A549 treated with GW870086 at 1 μM for 4 hours (cell line): ENCODE measurements around the gene CENATAC. TPM values are rescaled to one million over a fixed set of nuclear protein-coding genes. Genes with fewer than 3 reads are reported as not detected.

Experiments
- total RNA-seq: library from RNA; stranded (reverse); fragments of 200-300 nt; extraction: Qiagen RNA extraction; gene quantifications from 5 replicates; pipeline ENCODE4 v1.2.3, GENCODE V29; 2022; ENCODE audit warnings: low read depth

Gene CENATAC, protein sequence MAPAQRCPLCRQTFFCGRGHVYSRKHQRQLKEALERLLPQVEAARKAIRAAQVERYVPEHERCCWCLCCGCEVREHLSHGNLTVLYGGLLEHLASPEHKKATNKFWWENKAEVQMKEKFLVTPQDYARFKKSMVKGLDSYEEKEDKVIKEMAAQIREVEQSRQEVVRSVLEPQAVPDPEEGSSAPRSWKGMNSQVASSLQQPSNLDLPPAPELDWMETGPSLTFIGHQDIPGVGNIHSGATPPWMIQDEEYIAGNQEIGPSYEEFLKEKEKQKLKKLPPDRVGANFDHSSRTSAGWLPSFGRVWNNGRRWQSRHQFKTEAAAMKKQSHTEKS
- 10.7 to 16.4 TPM (median 12.1 TPM) in 5 replicates for total RNA-seq

DNA sequence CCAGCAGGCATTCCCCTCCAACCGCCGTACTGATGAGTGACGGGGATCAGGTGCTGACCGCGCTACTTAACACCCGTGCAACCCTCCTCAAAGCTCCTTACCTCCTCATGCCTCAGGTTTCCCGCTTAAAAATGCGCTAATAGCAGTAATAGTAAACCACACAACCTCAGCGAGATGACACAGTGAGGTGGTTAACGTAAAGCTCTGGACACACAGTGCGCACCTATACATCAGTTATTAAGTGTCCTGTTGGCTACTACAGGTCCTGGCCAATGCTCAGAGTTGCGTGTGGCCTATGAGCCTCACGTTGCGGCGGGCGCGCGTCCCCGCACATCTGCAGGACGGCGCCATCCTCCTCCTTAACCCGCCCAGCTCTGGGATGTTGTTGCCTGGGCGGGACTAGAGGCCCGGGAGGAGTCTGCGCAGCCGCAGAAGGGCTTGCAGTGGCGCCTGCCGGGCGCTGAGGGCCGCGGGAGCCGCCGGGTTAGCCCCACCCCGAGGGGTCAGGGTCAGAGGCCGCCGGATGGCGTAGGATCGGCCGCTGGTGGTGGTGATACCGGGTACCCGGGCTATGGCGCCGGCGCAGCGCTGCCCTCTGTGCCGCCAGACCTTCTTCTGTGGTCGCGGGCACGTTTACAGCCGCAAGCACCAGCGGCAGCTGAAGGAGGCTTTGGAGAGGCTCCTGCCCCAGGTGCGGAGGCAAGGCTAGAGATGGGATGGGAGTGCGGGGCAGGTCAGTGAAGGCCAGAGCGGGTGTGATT is at the start of gene CENATAC:
TSS of gene CENATAC (plus strand) at position 512 of the 761 bp plus-strand sequence. CDS start at position 572, 60 bp downstream.

GRCh38 chr11:118956094-118956846 is 41.7 kb upstream of the CENATAC start, which contains the start of gene UPK2:
TSS of gene UPK2 (plus strand) at chr11:118956298. CDS start at chr11:118956351, 53 bp downstream.

DNA sequence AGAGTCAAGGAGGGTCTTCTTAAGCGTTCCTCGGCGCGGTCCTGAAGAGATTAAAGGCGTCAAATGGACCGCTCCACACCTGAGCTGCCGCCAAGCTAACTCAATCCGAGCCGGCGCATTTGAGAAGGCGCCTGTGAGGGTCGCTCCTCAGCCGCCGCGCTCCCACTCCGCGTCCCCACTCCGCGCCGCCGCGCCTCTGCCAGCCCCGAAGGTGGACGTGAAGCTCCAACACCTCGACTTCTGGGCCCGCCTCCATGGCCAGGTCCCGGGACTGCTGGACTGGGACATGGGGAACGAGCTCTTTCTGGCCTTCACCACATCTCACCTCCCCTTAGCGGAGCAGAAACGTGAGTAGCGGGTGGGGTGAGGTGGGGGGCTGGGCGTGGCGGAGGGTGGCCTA is 26.3 kb upstream of the CENATAC start, which contains the start of gene FOXR1:
TSS of gene FOXR1 (plus strand) at position 116 of the 400 bp plus-strand sequence. CDS start at position 287, 171 bp downstream.

DNA sequence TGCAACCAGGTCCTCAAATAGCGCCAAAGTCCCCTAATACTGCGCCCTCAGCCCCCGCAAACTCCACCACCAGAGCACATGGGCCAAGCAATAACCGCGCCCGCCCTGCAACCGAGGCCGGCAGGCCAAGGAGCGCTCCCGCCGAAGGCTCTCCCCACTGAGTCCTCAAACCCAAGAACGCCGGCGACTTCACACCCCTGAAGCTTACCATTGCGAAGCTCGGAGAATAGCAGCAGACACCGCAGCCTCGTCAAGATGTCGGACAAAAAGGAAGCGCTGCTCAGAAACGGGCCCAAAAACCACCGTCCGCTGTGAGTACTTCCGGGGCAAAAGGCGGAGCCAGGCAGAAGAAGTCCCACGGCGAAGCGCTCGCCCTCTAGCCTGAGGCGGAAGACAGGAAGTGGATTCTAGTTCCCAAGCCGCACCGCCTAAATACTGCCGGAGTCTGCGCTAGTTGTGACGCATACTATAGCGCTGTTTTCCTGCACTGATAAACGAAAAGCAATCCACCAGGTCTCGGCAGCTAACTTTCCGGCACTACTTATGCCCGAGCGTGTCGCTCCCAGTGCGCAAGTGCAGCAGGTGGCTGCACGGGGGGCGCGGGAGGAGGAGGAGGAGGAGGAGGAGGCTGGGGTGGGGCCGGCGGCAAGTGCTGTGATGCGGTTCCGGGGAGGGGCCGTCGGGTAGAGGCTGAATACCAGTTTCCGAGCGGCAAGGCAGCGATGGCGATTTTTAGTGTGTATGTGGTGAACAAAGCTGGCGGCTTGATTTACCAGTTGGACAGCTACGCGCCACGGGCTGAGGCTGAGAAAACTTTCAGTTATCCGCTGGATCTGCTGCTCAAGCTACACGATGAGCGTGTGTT is 20.4 kb downstream of the CENATAC start, which contains the start of the genes RPS25 and TRAPPC4:
TSS of gene RPS25 (minus strand) at position 270 of the 865 bp plus-strand sequence. CDS start at position 211, 59 bp downstream.
TSS of gene TRAPPC4 (plus strand) at position 693 of the 865 bp plus-strand sequence. CDS start at position 723, 30 bp downstream.

GRCh38 chr11:119030329-119031047 is 32.5 kb downstream of the CENATAC start, which contains the start of gene SLC37A4:
TSS of gene SLC37A4 (minus strand) at chr11:119030877.

GRCh38 chr11:119057000-119057769 is 59.2 kb downstream of the CENATAC start, which contains the start of gene HYOU1:
TSS of gene HYOU1 (minus strand) at chr11:119057205. CDS start at chr11:119056160, 1,045 bp downstream.

Other genes starting within 250 kb of the CENATAC start
- gene DDX6, start 207.0 kb upstream of the CENATAC start, total RNA-seq, result 19.0 to 31.5 TPM (median 24.5 TPM) in 5 replicates
- 0.06 to 0.26 TPM (median 0.14 TPM) in 5 replicates for gene CXCR5, start 114.2 kb upstream of the CENATAC start, total RNA-seq
- gene BCL9L, start 72.2 kb upstream of the CENATAC start, total RNA-seq, result 126 to 208 TPM (median 188 TPM) in 5 replicates
- gene UPK2, start 41.8 kb upstream of the CENATAC start, total RNA-seq, result 0.41 to 1.1 TPM (median 0.70 TPM) in 5 replicates
- gene FOXR1, start 26.4 kb upstream of the CENATAC start, total RNA-seq, result not detected in 5 replicates
- gene RPS25, start 20.2 kb downstream of the CENATAC start, total RNA-seq, result 809 to 1,089 TPM (median 832 TPM) in 5 replicates
- 57.3 to 62.5 TPM (median 60.8 TPM) in 5 replicates for gene TRAPPC4, start 20.6 kb downstream of the CENATAC start, total RNA-seq
- 10.4 to 12.9 TPM (median 12.2 TPM) in 5 replicates for gene SLC37A4, start 32.7 kb downstream of the CENATAC start, total RNA-seq
- gene HYOU1, start 59.1 kb downstream of the CENATAC start, total RNA-seq, result 40.5 to 46.9 TPM (median 45.4 TPM) in 5 replicates
- 11.2 to 13.2 TPM (median 11.8 TPM) in 5 replicates for gene VPS11, start 69.7 kb downstream of the CENATAC start, total RNA-seq
- 46.9 to 53.3 TPM (median 50.0 TPM) in 5 replicates for gene HMBS, start 86.7 kb downstream of the CENATAC start, total RNA-seq
- 34.8 to 40.4 TPM (median 38.9 TPM) in 5 replicates for gene DPAGT1, start 103.7 kb downstream of the CENATAC start, total RNA-seq
- 3.1 to 5.6 TPM (median 5.4 TPM) in 5 replicates for gene C2CD2L, start 109.2 kb downstream of the CENATAC start, total RNA-seq
- gene HINFP, start 123.4 kb downstream of the CENATAC start, total RNA-seq, result 8.1 to 11.2 TPM (median 10.1 TPM) in 5 replicates
- gene ABCG4, start 150.9 kb downstream of the CENATAC start, total RNA-seq, result 0.24 to 0.37 TPM (median 0.30 TPM) in 5 replicates
- gene NLRX1, start 170.6 kb downstream of the CENATAC start, total RNA-seq, result 9.2 to 11.5 TPM (median 10.2 TPM) in 5 replicates
- 0.08 to 0.34 TPM (median 0.30 TPM) in 3 of 5 replicates, not detected in the others for gene NHERF4, start 187.3 kb downstream of the CENATAC start, total RNA-seq
- 5.4 to 9.4 TPM (median 8.4 TPM) in 5 replicates for gene CBL, start 208.2 kb downstream of the CENATAC start, total RNA-seq